HG02870 (cell line): Measurements from ENCODE around the gene RSF1.
"Not testable (repeated sequence)": the region's sequence is repeated elsewhere in the genome, so short reads cannot be mapped to it uniquely, and the experiment has no call there.

ENCODE experiments used
- ATAC-seq: cut with Tn5 transposase; IDR thresholded peaks from one replicate; pipeline ENCODE4 v1.9.1; 2021; ENCODE audit warnings: mild to moderate bottlenecking, moderate library complexity; ENCODE audit not compliant: unreplicated experiment

Gene RSF1

GRCh38 chr11:77636731-77637344 lies 183.7 kb downstream of the RSF1 start:
- no peak for ATAC-seq

- not testable (repeated sequence) for ATAC-seq
These were observed 186.6 kb downstream of the RSF1 start for GRCh38 chr11:77633926-77634325.

GRCh38 chr11:77630157-77630710 lies 190.3 kb downstream of the RSF1 start:
- ATAC-seq, result no peak

GRCh38 chr11:77619576-77620198 lies 200.8 kb downstream of the RSF1 start:
- ATAC-seq, result no peak

- ATAC-seq, result no peak
These were observed 202.6 kb downstream of the RSF1 start for GRCh38 chr11:77617892-77618291.

GRCh38 chr11:77611921-77612320 lies 208.6 kb downstream of the RSF1 start:
- ATAC-seq, result no peak
